ENCODE data around the gene DNAJA2. TPM values are rescaled to one million over a fixed set of nuclear protein-coding genes. Genes with fewer than 3 reads are reported as not detected.
"Not testable (repeated sequence)": the region's sequence is repeated elsewhere in the genome, so short reads cannot be mapped to it uniquely, and the experiment has no call there.

Gene DNAJA2
- total and polyA plus RNA-seq, 7 donors = 33.6 to 68.7 (median 59.0) TPM

DNA sequence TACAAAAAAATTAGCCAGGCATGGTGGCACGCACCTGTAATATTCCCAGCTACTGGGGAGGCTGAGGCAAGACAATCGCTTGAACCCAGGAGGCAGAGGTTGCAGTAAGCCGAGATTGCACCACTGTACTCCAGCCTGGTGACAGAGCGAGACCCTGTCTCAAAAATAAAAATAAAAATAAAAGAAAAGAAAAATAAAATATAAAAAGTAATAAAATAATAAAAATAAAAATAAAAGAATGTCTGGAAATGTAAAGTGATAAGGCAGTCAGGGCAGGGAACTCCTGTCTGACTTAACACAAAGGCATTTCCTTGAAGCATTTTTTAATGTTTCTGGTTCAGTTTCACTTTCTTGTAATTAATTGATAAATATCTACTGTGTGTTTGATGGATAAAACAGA, 34.7 kb upstream of the DNAJA2 start:
- WGBS, 2 donors = 95 to 96% methylated on average over 4 of the region's 4 CpGs
- no peak for TF ChIP-seq POLR2AphosphoS5 (IDR thresholded peaks at IDR 0.05)
- TF ChIP-seq POLR2A (IDR thresholded peaks at IDR 0.05) = no peak
- TF ChIP-seq, protein P1, sequence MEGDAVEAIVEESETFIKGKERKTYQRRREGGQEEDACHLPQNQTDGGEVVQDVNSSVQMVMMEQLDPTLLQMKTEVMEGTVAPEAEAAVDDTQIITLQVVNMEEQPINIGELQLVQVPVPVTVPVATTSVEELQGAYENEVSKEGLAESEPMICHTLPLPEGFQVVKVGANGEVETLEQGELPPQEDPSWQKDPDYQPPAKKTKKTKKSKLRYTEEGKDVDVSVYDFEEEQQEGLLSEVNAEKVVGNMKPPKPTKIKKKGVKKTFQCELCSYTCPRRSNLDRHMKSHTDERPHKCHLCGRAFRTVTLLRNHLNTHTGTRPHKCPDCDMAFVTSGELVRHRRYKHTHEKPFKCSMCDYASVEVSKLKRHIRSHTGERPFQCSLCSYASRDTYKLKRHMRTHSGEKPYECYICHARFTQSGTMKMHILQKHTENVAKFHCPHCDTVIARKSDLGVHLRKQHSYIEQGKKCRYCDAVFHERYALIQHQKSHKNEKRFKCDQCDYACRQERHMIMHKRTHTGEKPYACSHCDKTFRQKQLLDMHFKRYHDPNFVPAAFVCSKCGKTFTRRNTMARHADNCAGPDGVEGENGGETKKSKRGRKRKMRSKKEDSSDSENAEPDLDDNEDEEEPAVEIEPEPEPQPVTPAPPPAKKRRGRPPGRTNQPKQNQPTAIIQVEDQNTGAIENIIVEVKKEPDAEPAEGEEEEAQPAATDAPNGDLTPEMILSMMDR (IDR thresholded peaks at IDR 0.05) = no peak
- no peak for TF ChIP-seq EP300 (IDR thresholded peaks at IDR 0.05)
- no peaks in the 10 kb centered on the region for H3K27me3 ChIP-seq
- H3K9me3 ChIP-seq = no peaks in the 10 kb centered on the region
- H3K27ac ChIP-seq = no peak overlapping the region
- intact Hi-C loops (cut with DNase I) = no loop called here
- no peaks in the 10 kb centered on the region for H3K36me3 ChIP-seq
- no peaks in the 10 kb centered on the region for H3K4me1 ChIP-seq
- no peak for DNase-seq
- no peak overlapping the region for H3K4me3 ChIP-seq

DNA sequence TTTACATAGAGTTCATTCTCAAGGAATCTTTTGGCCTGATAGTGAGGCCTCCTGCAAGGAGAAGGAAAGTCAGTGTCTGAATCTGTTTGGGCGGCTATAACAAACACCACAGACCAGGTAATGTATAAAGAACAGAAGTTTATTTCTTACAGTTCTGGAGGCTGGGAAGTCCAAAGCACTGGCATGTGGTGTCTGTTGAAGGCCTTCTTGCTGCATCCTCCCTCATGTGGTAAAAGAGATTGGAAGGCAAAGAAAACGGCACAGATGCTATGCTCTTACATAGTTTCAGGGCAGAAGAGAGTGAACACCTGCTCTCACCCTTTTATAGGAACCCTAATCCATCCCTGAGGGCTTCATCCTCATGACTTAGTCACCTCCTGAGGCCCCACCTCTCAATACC, 31.2 kb upstream of the DNAJA2 start:
- WGBS, 2 donors = 89 to 90% methylated on average over 2 of the region's 2 CpGs
- Histone ChIP-seq H3K36me3 (no peaks in the 10 kb centered on the region), H3K4me1 (no peaks in the 10 kb centered on the region), H3K4me3 (no peak overlapping the region), H3K27me3 (no peaks in the 10 kb centered on the region), H3K27ac (no peak overlapping the region), H3K9me3 (no peaks in the 10 kb centered on the region)
- DNase-seq = no peak
- TF ChIP-seq EP300 (IDR thresholded peaks at IDR 0.05) = no peak
- no peak for TF ChIP-seq POLR2A (IDR thresholded peaks at IDR 0.05)
- TF ChIP-seq, protein P1 (IDR thresholded peaks at IDR 0.05) = no peak
- TF ChIP-seq POLR2AphosphoS5 (IDR thresholded peaks at IDR 0.05) = no peak
- intact Hi-C loops (cut with DNase I) = no loop called here

DNA sequence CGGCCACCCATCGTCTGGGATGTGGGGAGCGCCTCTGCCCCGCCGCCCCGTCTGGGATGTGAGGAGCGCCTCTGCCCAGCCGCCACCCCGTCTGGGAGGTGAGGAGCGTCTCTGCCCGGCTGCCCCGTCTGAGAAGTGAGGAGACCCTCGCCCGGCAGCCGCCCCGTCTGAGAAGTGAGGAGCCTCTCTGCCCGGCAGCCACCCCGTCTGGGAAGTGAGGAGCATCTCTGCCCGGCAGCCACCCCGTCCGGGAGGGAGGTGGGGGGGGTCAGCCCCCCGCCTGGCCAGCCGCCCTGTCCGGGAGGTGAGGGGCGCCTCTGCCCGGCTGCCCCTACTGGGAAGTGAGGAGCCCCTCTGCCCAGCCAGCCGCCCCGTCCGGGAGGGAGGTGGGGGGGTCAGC, 26.6 kb upstream of the DNAJA2 start:
- DNase-seq; H3K4me1 ChIP-seq; H3K36me3 ChIP-seq; H3K27ac ChIP-seq; H3K9me3 ChIP-seq; H3K27me3 ChIP-seq; intact Hi-C loops (cut with DNase I); H3K4me3 ChIP-seq: not testable (repeated sequence)
- WGBS, 2 donors = 95 to 97% methylated on average over 24 to 29 of the region's 29 CpGs

DNA sequence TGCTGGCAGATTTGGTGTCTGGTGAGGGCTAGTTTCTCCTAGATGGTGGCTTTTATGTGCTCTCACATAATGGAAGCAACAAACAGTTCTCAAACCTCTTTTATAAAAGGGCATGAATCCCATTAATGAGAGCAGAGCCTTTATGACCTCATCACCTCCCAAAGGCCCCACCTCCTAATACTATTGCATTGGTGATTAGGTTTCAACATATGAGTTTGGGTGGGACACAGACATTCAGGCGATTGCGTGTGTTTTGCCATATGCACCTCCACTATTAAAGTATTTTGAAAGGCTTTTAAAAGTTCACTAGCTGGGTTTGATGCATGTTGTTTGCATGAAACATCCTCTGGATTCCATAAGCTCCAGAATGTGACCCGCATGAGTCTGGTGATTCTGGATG, 24.4 kb upstream of the DNAJA2 start:
- Histone ChIP-seq H3K27ac (no peak overlapping the region), H3K9me3 (no peaks in the 10 kb centered on the region), H3K4me3 (no peak overlapping the region), H3K4me1 (no peaks in the 10 kb centered on the region), H3K36me3 (no peaks in the 10 kb centered on the region), H3K27me3 (no peaks in the 10 kb centered on the region)
- WGBS, 2 donors = 98% methylated on average over 3 of the region's 3 CpGs
- no peak for TF ChIP-seq POLR2A (IDR thresholded peaks at IDR 0.05)
- TF ChIP-seq EP300 (IDR thresholded peaks at IDR 0.05) = no peak
- TF ChIP-seq POLR2AphosphoS5 (IDR thresholded peaks at IDR 0.05) = no peak
- intact Hi-C loops (cut with DNase I) = no loop called here
- DNase-seq = no peak

DNA sequence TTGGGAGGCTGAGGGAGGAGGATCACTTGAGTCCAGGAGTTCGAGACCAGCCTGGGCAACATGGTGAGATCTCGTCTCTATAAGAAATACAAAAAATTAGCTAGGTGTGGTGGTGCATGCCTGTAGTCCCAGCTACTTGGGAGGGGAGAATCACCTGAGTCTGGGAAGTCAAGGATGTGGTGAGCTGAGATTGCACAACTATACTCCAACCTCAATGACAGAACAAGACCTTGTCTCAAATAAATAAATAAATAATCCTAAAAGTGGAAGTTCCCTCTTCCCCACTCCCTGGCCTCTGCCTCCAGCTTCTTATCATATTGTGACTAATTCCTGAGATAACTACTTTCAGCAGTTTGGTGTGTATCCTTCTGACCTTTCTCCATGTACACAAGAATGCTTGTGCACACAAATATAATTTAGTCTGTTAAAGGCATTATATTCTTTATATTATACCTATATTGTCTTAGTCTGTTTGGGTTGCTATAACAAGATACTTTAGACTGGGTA, 23.5 kb upstream of the DNAJA2 start:
- H3K36me3 ChIP-seq = no peaks in the 10 kb centered on the region
- TF ChIP-seq, protein P1 (IDR thresholded peaks at IDR 0.05) = no peak
- TF ChIP-seq POLR2A (IDR thresholded peaks at IDR 0.05) (no peak), EP300 (IDR thresholded peaks at IDR 0.05) (no peak), POLR2AphosphoS5 (IDR thresholded peaks at IDR 0.05) (no peak)

DNA sequence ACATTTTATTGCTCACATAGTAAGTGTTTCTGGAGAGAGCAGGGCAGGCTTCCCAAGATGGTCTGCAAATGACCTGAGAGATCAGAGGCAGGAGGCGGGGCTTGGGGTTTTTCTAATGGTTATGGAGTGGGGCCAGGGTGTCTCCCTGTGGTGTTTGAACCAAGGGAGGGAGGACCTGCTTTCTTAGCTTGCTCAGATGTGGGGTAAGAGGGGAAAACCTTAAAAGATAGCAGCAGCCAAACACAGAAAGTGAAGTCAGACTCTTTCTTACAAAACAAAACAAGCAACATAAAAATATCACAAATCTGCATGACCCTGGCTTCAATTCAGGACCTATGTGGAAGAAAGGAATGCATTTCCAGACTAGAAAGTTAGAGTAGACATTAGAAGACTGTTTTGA, 22.9 kb upstream of the DNAJA2 start:
- no peaks in the 10 kb centered on the region for H3K9me3 ChIP-seq
- TF ChIP-seq POLR2A (IDR thresholded peaks at IDR 0.05) = no peak
- H3K4me3 ChIP-seq = no peak overlapping the region
- no peaks in the 10 kb centered on the region for H3K36me3 ChIP-seq
- no peak for DNase-seq
- no peaks in the 10 kb centered on the region for H3K27me3 ChIP-seq
- 74 to 81% methylated on average over 1 of the region's 1 CpG for WGBS, 2 donors
- H3K4me1 ChIP-seq = no peaks in the 10 kb centered on the region
- intact Hi-C loops (cut with DNase I) = no loop called here
- no peak overlapping the region for H3K27ac ChIP-seq

More for the DNA sequence above, 23.5 kb upstream of the DNAJA2 start:
- no peak overlapping the region for H3K27ac ChIP-seq
- no peaks in the 10 kb centered on the region for H3K9me3 ChIP-seq
- no peak for DNase-seq
- no peaks in the 10 kb centered on the region for H3K27me3 ChIP-seq
- intact Hi-C loops (cut with DNase I) = no loop called here
- no peaks in the 10 kb centered on the region for H3K4me1 ChIP-seq
- 91 to 93% methylated on average over 2 of the region's 2 CpGs for WGBS, 2 donors
- no peak overlapping the region for H3K4me3 ChIP-seq

All from sigmoid colon (tissue), 7 donors.